Measurements from ENCODE around the gene DISC1. TPM values are rescaled to one million over a fixed set of nuclear protein-coding genes. Genes with fewer than 3 reads are reported as not detected.

Gene DISC1
- total and polyA plus RNA-seq, 2 donors (not counting 1 experiment from before 2014, with no cell fraction given): 2.7 to 4.3 TPM

GRCh38 chr1:231629132-231629531 is 2.5 kb downstream of the DISC1 start:
- H3K4me1 ChIP-seq (ENCODE audit: control insufficient read depth in 2 of 2, insufficient read depth in 2 of 2, low read length in 2 of 2): peaks cover 18 to 19% of the 10 kb centered on the region in 2 donors
- Mint-ChIP-seq H3K27ac (peak overlapping the region; percentile 20), H3K4me3 (no peak overlapping the region), H3K4me1 (peaks cover 25% of the 10 kb centered on the region), H3K9me3 (ENCODE audit: insufficient read depth) (no peaks in the 10 kb centered on the region), H3K27me3 (peaks cover 5% of the 10 kb centered on the region)
- H3K4me3 ChIP-seq (ENCODE audit: control extremely low read depth in 1 of 5, extremely low read depth in 1 of 5, insufficient read depth in 1 of 5, low read depth in 2 of 5, low read length in 4 of 5): no peak overlapping the region
- no peaks in the 10 kb centered on the region for H3K27me3 ChIP-seq (replicated peaks in 1 of 4; ENCODE audit: control extremely low read depth in 1 of 4, control insufficient read depth in 3 of 4, insufficient read depth in 4 of 4, low read length in 3 of 4)
- CTCF ChIA-PET: no interaction called here
- POLR2A ChIA-PET: no interaction called here
- no peak overlapping the region for H3K9ac ChIP-seq (ENCODE audit: low read length)
- H3K9me3 ChIP-seq (ENCODE audit: control extremely low read depth in 1 of 3, control insufficient read depth in 2 of 3, insufficient read depth in 1 of 3, low read length in 2 of 3): no peaks in the 10 kb centered on the region
- H2AFZ ChIP-seq (ENCODE audit: insufficient read depth, low read depth, low read length, poor library complexity, severe bottlenecking): no peak overlapping the region
- no peaks in the 10 kb centered on the region for H3K79me2 ChIP-seq (ENCODE audit: control insufficient read depth, insufficient read depth, low read length)
- no peak overlapping the region for H3K4me2 ChIP-seq (replicated peaks; ENCODE audit: low read depth, low read length, poor library complexity, severe bottlenecking)
- no peak for TF ChIP-seq EZH2 (IDR thresholded peaks at IDR 0.05; ENCODE audit: borderline replicate concordance, insufficient read depth, low read depth, low read length, poor library complexity, severe bottlenecking)
- TF ChIP-seq CTCF (IDR thresholded peaks at IDR 0.05): no peak
- peaks cover 0 to 3% of the 10 kb centered on the region in 2 experiments for H3K36me3 ChIP-seq (replicated peaks in 1 of 2; ENCODE audit: control extremely low read depth in 1 of 2, control insufficient read depth in 1 of 2, extremely low read depth in 1 of 2, insufficient read depth in 2 of 2, low read length in 1 of 2)
- H3K27ac ChIP-seq (ENCODE audit: low read length in 2 of 2): no peak overlapping the region
- no peaks in the 10 kb centered on the region for H4K20me1 ChIP-seq (ENCODE audit: control insufficient read depth, insufficient read depth, low read length, poor library complexity, severe bottlenecking)
- ATAC-seq (ENCODE audit: low read depth) (no peak), DNase-seq (no peak)
- intact Hi-C loops (cut with micrococcal nuclease): loop anchor here (5.0 kb wide), 1 partner anchor 102 kb away; the partner anchor contains the start of gene TSNAX
- WGBS (ENCODE audit: insufficient coverage): 86% methylated on average over 4 of the region's 6 CpGs

GRCh38 chr1:231630558-231631205 is 4.1 kb downstream of the DISC1 start:
- H3K79me2 ChIP-seq (ENCODE audit: control insufficient read depth, insufficient read depth, low read length): no peaks in the 10 kb centered on the region
- H2AFZ ChIP-seq (ENCODE audit: insufficient read depth, low read depth, low read length, poor library complexity, severe bottlenecking): no peak overlapping the region
- H3K4me1 ChIP-seq (ENCODE audit: control insufficient read depth in 2 of 2, insufficient read depth in 2 of 2, low read length in 2 of 2): peaks cover 17% of the 10 kb centered on the region in 2 donors
- intact Hi-C loops (cut with micrococcal nuclease): no loop called here
- H3K4me1 Mint-ChIP-seq: peaks cover 23% of the 10 kb centered on the region
- no peak overlapping the region for H3K4me3 ChIP-seq (ENCODE audit: control extremely low read depth in 1 of 5, extremely low read depth in 1 of 5, insufficient read depth in 1 of 5, low read depth in 2 of 5, low read length in 4 of 5)
- H3K9me3 ChIP-seq (ENCODE audit: control extremely low read depth in 1 of 3, control insufficient read depth in 2 of 3, insufficient read depth in 1 of 3, low read length in 2 of 3): no peaks in the 10 kb centered on the region
- H3K4me3 Mint-ChIP-seq: no peak overlapping the region
- H3K4me2 ChIP-seq (replicated peaks; ENCODE audit: low read depth, low read length, poor library complexity, severe bottlenecking): no peak overlapping the region
- H3K27ac Mint-ChIP-seq: peak overlapping the region; percentile 8
- H3K9me3 Mint-ChIP-seq (ENCODE audit: insufficient read depth): no peaks in the 10 kb centered on the region
- TF ChIP-seq CTCF (IDR thresholded peaks at IDR 0.05) (no peak), EZH2 (IDR thresholded peaks at IDR 0.05; ENCODE audit: borderline replicate concordance, insufficient read depth, low read depth, low read length, poor library complexity, severe bottlenecking) (no peak)
- H3K9ac ChIP-seq (ENCODE audit: low read length): no peak overlapping the region
- peaks cover 0 to 3% of the 10 kb centered on the region in 2 experiments for H3K36me3 ChIP-seq (replicated peaks in 1 of 2; ENCODE audit: control extremely low read depth in 1 of 2, control insufficient read depth in 1 of 2, extremely low read depth in 1 of 2, insufficient read depth in 2 of 2, low read length in 1 of 2)
- no peak for DNase-seq
- no peaks in the 10 kb centered on the region for H4K20me1 ChIP-seq (ENCODE audit: control insufficient read depth, insufficient read depth, low read length, poor library complexity, severe bottlenecking)
- POLR2A ChIA-PET: no interaction called here
- no peaks in the 10 kb centered on the region for H3K27me3 Mint-ChIP-seq
- ATAC-seq (ENCODE audit: low read depth): no peak
- WGBS (ENCODE audit: insufficient coverage): 93% methylated on average over 4 of the region's 10 CpGs
- no peak overlapping the region for H3K27ac ChIP-seq (ENCODE audit: low read length in 2 of 2)
- H3K27me3 ChIP-seq (replicated peaks in 1 of 4; ENCODE audit: control extremely low read depth in 1 of 4, control insufficient read depth in 3 of 4, insufficient read depth in 4 of 4, low read length in 3 of 4): no peaks in the 10 kb centered on the region
- CTCF ChIA-PET: interaction anchor here (0.9 kb wide), 1 partner anchor 12 kb away, joined by 3 read pairs; no protein-coding TSS in a partner anchor
